Measurements from ENCODE around the gene NR1I3. TPM values are rescaled to one million over a fixed set of nuclear protein-coding genes. Genes with fewer than 3 reads are reported as not detected.

NR1I3 gene
- total and polyA plus RNA-seq, 2 donors from 2014 or later: 19.6 TPM; not detected in 1

DNA sequence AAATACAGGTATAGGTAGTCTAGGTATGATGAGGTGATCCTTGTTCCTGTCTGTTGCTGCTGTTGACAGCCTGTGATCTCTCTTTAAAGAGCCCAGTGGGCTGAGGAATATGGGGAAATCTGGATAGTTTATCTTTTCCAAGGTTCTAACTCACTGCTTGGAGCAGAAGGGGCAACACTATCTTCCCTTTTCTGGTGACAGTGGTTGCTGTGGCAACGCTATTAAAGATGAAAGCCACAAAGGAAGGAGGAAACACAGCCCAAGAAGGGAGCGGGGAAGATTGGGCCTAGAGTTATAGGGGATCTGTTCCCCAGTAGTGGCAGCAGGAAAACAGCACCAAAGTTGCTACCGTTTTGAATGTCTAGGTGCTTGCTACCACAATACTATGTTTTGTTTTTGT lies 29.3 kb upstream of the NR1I3 start:
- Histone ChIP-seq H3K4me1 (ENCODE audit: control insufficient read depth in 2 of 3, insufficient read depth in 2 of 3, low read depth in 1 of 3, low read length in 3 of 3) (no peaks in the 10 kb centered on the region), H3K9ac (ENCODE audit: low read length in 3 of 3) (no peak overlapping the region), H3K27ac (ENCODE audit: low read depth in 2 of 2, low read length in 2 of 2) (no peak overlapping the region), H3K9me3 (ENCODE audit: control insufficient read depth in 2 of 3, insufficient read depth in 1 of 3, low read length in 3 of 3) (no peaks in the 10 kb centered on the region), H3K27me3 (ENCODE audit: control insufficient read depth, insufficient read depth, low read length) (no peaks in the 10 kb centered on the region), H3K4me3 (ENCODE audit: low read length in 3 of 3) (no peak overlapping the region), H3K36me3 (ENCODE audit: control insufficient read depth in 2 of 3, insufficient read depth in 3 of 3, low read length in 3 of 3) (no peaks in the 10 kb centered on the region)
- TF ChIP-seq, protein P1, sequence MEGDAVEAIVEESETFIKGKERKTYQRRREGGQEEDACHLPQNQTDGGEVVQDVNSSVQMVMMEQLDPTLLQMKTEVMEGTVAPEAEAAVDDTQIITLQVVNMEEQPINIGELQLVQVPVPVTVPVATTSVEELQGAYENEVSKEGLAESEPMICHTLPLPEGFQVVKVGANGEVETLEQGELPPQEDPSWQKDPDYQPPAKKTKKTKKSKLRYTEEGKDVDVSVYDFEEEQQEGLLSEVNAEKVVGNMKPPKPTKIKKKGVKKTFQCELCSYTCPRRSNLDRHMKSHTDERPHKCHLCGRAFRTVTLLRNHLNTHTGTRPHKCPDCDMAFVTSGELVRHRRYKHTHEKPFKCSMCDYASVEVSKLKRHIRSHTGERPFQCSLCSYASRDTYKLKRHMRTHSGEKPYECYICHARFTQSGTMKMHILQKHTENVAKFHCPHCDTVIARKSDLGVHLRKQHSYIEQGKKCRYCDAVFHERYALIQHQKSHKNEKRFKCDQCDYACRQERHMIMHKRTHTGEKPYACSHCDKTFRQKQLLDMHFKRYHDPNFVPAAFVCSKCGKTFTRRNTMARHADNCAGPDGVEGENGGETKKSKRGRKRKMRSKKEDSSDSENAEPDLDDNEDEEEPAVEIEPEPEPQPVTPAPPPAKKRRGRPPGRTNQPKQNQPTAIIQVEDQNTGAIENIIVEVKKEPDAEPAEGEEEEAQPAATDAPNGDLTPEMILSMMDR (IDR thresholded peaks at IDR 0.05; ENCODE audit: borderline replicate concordance, extremely low read depth, insufficient read depth): no peak
- FAIRE-seq (no peak), DNase-seq (peak in 1 of 5 donors; percentile 21)
- intact Hi-C loops (cut with DNase I): no loop called here

DNA sequence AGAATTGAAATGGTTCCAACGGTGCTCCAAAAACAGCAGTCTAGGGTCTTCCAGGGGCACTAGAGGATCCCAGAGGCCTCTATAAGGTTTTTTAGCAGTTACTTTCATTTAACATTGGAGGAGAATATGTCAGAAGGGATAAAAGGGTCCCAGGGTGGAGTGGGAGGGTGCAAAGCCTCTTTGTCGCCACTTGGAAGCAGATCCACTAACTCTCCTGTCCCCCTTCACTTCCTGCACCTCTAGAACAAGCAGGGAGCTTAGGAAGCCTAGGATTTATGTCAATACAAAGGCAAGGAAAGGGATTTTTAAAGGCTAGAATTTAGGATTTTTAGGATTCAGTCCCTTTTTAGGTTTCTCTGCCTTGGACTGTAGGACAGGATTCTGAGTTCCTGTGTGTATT lies 28.8 kb upstream of the NR1I3 start:
- Histone ChIP-seq H3K9ac (ENCODE audit: low read length in 3 of 3) (no peak overlapping the region), H3K27me3 (ENCODE audit: control insufficient read depth, insufficient read depth, low read length) (no peaks in the 10 kb centered on the region), H3K36me3 (ENCODE audit: control insufficient read depth in 2 of 3, insufficient read depth in 3 of 3, low read length in 3 of 3) (no peaks in the 10 kb centered on the region), H3K27ac (ENCODE audit: low read depth in 2 of 2, low read length in 2 of 2) (no peak overlapping the region), H3K4me1 (ENCODE audit: control insufficient read depth in 2 of 3, insufficient read depth in 2 of 3, low read depth in 1 of 3, low read length in 3 of 3) (no peaks in the 10 kb centered on the region), H3K9me3 (ENCODE audit: control insufficient read depth in 2 of 3, insufficient read depth in 1 of 3, low read length in 3 of 3) (no peaks in the 10 kb centered on the region), H3K4me3 (ENCODE audit: low read length in 3 of 3) (no peak overlapping the region)
- TF ChIP-seq, protein P1 (IDR thresholded peaks at IDR 0.05; ENCODE audit: borderline replicate concordance, extremely low read depth, insufficient read depth): no peak
- intact Hi-C loops (cut with DNase I): no loop called here
- FAIRE-seq (no peak), DNase-seq (peak in 1 of 5 donors; percentile 16)

DNA sequence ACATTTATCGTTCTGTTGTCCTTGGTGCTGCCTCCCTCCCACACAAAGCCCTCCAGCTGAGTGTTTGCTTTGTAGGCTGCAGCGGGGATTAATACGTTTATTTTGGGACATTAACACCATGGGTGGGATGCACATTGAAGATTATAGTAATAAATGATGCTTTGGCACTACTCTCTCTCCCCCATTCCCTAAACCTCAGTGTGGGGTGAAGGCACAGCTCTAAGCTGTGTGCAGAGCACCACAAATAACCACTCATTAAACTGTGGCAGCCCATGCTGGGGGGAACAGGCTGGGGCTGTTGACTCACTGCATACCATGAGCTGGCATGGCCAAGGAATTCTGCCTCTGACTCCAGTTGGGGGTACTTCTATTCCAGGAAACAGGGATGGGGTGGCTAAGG lies 28.2 kb upstream of the NR1I3 start:
- no peak for FAIRE-seq

More for the DNA sequence above, 28.2 kb upstream of the NR1I3 start:
- Histone ChIP-seq H3K27me3 (ENCODE audit: control insufficient read depth, insufficient read depth, low read length) (no peaks in the 10 kb centered on the region), H3K4me1 (ENCODE audit: control insufficient read depth in 2 of 3, insufficient read depth in 2 of 3, low read depth in 1 of 3, low read length in 3 of 3) (no peaks in the 10 kb centered on the region), H3K27ac (ENCODE audit: low read depth in 2 of 2, low read length in 2 of 2) (no peak overlapping the region), H3K36me3 (ENCODE audit: control insufficient read depth in 2 of 3, insufficient read depth in 3 of 3, low read length in 3 of 3) (no peaks in the 10 kb centered on the region), H3K4me3 (ENCODE audit: low read length in 3 of 3) (no peak overlapping the region), H3K9ac (ENCODE audit: low read length in 3 of 3) (no peak overlapping the region), H3K9me3 (ENCODE audit: control insufficient read depth in 2 of 3, insufficient read depth in 1 of 3, low read length in 3 of 3) (no peaks in the 10 kb centered on the region)
- intact Hi-C loops (cut with DNase I): no loop called here
- no peak for DNase-seq
- TF ChIP-seq, protein P1 (IDR thresholded peaks at IDR 0.05; ENCODE audit: borderline replicate concordance, extremely low read depth, insufficient read depth): no peak
